Measurements from ENCODE around the gene HSPA12A. TPM values are rescaled to one million over a fixed set of nuclear protein-coding genes. Genes with fewer than 3 reads are reported as not detected.

The HSPA12A gene
- total RNA-seq, 1 donor from 2014 or later, result 20.8 TPM

DNA sequence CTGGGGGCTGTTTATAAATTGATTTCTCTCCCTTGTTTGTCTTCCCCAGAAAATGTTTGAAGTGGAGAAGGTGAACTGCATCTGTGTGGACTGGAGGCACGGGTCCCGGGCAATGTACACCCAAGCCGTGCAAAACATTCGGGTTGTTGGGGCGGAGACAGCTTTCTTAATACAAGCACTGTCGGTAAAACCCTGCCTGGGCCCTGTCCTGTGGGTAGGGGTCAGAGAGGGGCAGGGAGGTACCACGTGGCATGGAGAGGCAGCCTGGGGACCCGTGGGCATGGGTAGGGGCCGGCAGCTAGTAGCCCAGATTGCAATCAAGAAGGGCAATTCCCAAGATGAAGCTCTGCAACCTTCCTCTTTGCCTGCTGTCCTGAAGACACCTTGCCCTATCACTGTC, 115.6 kb downstream of the HSPA12A start:
- no peak for DNase-seq (ENCODE audit: missing footprints)
- intact Hi-C loops (cut with DNase I), result loop anchor here (2.0 kb wide), 1 partner anchor 162 kb away; no protein-coding TSS in a partner anchor
- ATAC-seq, result no peak

GRCh38 chr10:116625845-116626244, 116.5 kb downstream of the HSPA12A start:
- intact Hi-C loops (cut with DNase I), result loop anchor here (2.0 kb wide), 1 partner anchor 163 kb away; no protein-coding TSS in a partner anchor
- no peak for ATAC-seq
- DNase-seq (ENCODE audit: missing footprints), result no peak

DNA sequence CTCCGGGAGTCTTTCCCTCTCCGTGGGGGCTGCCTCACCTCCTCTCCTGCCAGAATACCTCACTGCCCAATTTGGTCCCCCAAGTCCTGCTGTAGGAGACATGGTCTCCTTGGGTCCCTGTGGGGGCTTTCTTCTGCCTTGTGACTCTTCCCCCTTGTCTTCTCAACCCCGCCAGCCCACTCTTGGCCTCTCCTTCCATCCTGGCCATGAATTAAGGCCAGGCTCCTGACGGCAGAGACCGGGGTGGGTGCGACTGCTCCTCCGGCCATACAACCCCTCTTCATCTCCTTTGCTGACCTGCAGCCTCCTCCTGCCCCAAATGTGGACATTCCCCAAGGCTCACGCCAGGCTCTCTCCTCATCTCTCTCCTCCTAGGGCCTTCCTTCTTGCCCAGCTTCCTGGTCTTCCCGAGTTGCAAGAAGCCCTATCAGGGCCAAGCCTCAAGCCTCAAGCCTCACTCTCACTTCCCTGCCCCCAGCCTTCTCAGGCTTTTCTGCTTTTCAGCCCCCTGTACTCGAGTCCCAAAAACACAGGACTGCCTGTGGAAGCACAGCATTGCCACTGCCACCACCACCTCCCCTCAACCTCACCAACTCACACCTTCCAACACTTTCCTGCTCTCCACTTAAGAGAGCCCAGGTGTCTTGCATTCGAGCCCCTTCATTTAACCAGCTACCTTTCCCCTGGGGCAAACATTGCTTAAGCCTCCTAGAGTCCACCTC, 120.3 kb downstream of the HSPA12A start:
- ATAC-seq (no peak), DNase-seq (ENCODE audit: missing footprints) (no peak)
- intact Hi-C loops (cut with DNase I), result no loop called here

DNA sequence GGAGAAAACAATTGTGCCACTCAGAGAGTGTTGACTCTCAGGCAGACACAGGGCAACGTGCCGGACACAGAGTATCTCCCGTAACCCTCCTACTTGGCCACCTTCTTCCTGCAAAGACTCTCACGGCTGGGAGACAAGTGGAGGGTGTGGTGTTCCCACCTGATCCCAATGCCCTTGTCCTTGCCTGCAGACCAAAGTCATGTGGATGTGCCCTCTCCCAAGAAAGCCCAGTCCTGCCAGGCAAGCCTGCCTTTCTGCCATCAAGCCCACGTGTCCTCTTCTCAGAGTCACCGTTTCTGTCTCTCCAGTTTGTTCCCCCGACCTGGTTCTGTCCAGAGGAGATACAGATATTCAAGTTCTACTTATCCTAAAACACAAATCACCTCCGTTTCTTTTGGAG, 120.9 kb downstream of the HSPA12A start:
- no peak for DNase-seq (ENCODE audit: missing footprints)
- intact Hi-C loops (cut with DNase I), result no loop called here
- ATAC-seq, result no peak

Other genes with a start within 250 kb of the HSPA12A start
- gene PNLIP, start 196.6 kb downstream of the HSPA12A start, total RNA-seq, result not detected
- not detected for gene PNLIPRP1, start 151.6 kb downstream of the HSPA12A start, total RNA-seq
- gene PNLIPRP2, start 121.6 kb downstream of the HSPA12A start, total RNA-seq, result not detected
- not detected for gene ENO4, start 106.9 kb upstream of the HSPA12A start, total RNA-seq

Data from Right ventricle myocardium inferior (tissue), 1 donor.